ENCODE measurements around the gene RABGAP1L.

The RABGAP1L gene

GRCh38 chr1:174900317-174900716 lies 741.0 kb downstream of the RABGAP1L start:
- no peak for FAIRE-seq

- FAIRE-seq: no peak
Observed at GRCh38 chr1:174902531-174903099, 743.3 kb downstream of the RABGAP1L start.

GRCh38 chr1:174911606-174912005 lies 752.3 kb downstream of the RABGAP1L start:
- no peak for FAIRE-seq

- no peak for FAIRE-seq
Observed at GRCh38 chr1:174912264-174912663, 752.9 kb downstream of the RABGAP1L start.

GRCh38 chr1:174913225-174913903 lies 754.0 kb downstream of the RABGAP1L start:
- no peak for FAIRE-seq

- FAIRE-seq: no peak
Observed at GRCh38 chr1:174914991-174915390, 755.7 kb downstream of the RABGAP1L start.

- no peak for FAIRE-seq
Observed at GRCh38 chr1:174916846-174917245, 757.5 kb downstream of the RABGAP1L start.

- FAIRE-seq: no peak
Observed at GRCh38 chr1:174920093-174920492, 760.8 kb downstream of the RABGAP1L start.

- no peak for FAIRE-seq
Observed at GRCh38 chr1:174922121-174922520, 762.8 kb downstream of the RABGAP1L start.

GRCh38 chr1:174923820-174924219 lies 764.5 kb downstream of the RABGAP1L start:
- no peak for FAIRE-seq

GRCh38 chr1:174928541-174928940 lies 769.2 kb downstream of the RABGAP1L start:
- no peak for FAIRE-seq

- no peak for FAIRE-seq
Observed at GRCh38 chr1:174931214-174931613, 771.9 kb downstream of the RABGAP1L start.

- no peak for FAIRE-seq
Observed at GRCh38 chr1:174932587-174932986, 773.3 kb downstream of the RABGAP1L start.

- no peak for FAIRE-seq
Observed at GRCh38 chr1:174935961-174936727, 776.8 kb downstream of the RABGAP1L start.

GRCh38 chr1:174938281-174939007 lies 779.1 kb downstream of the RABGAP1L start:
- FAIRE-seq: no peak

GRCh38 chr1:174939775-174940545 lies 780.6 kb downstream of the RABGAP1L start:
- no peak for FAIRE-seq

- FAIRE-seq: no peak
Observed at GRCh38 chr1:174940646-174941175, 781.4 kb downstream of the RABGAP1L start.

- no peak for FAIRE-seq
Observed at GRCh38 chr1:174942547-174943255, 783.4 kb downstream of the RABGAP1L start.

GRCh38 chr1:174946031-174946430 lies 786.7 kb downstream of the RABGAP1L start:
- FAIRE-seq: no peak

GRCh38 chr1:174949061-174949460 lies 789.7 kb downstream of the RABGAP1L start:
- no peak for FAIRE-seq

GRCh38 chr1:174949645-174950044 lies 790.3 kb downstream of the RABGAP1L start:
- FAIRE-seq: no peak

Data from colon (tissue), 2 donors.